ACC112 (cell line): ENCODE results near the gene TSEN54.

Experiments used
- H2AFZ ChIP-seq: fragments of 200-600 bp; sonication (generic); one replicate; pipeline ENCODE4 v1.6.0; 2017; ENCODE audit warnings: antibody characterized with exemption, low read length; ENCODE audit not compliant: unreplicated experiment
- H3K27ac ChIP-seq: fragments of 200-600 bp; sonication (generic); 2 replicates; pipeline ENCODE4 v1.5.1; 2014; ENCODE audit warnings: low read depth, mild to moderate bottlenecking, antibody characterized with exemption, low read length, moderate library complexity
- H3K27me3 ChIP-seq: fragments of 200-600 bp; sonication (generic); 2 replicates; pipeline ENCODE4 v1.6.1; 2014; ENCODE audit warnings: mild to moderate bottlenecking, antibody characterized with exemption, low read length, moderate library complexity, mixed read lengths; ENCODE audit not compliant: insufficient read depth
- H3K36me3 ChIP-seq: fragments of 200-600 bp; sonication (generic); 2 replicates; pipeline ENCODE4 v1.6.1; 2016; ENCODE audit warnings: mild to moderate bottlenecking, antibody characterized with exemption, low read length, moderate library complexity, mixed read lengths; ENCODE audit not compliant: insufficient read depth
- H3K4me1 ChIP-seq: fragments of 200-600 bp; sonication (generic); one replicate; pipeline ENCODE4 v1.6.1; 2016; ENCODE audit warnings: low read length, mixed read lengths; ENCODE audit not compliant: insufficient read depth, unreplicated experiment, control insufficient read depth
- H3K4me3 ChIP-seq: fragments of 200-600 bp; sonication (generic); 2 replicates; pipeline ENCODE4 v1.5.1; 2014; ENCODE audit warnings: mild to moderate bottlenecking, low read depth, low read length
- H3K79me2 ChIP-seq: fragments of 200-600 bp; sonication (generic); one replicate; pipeline ENCODE4 v1.6.0; 2016; ENCODE audit warnings: low read length; ENCODE audit not compliant: control insufficient read depth, unreplicated experiment, insufficient read depth

TSEN54 gene

DNA sequence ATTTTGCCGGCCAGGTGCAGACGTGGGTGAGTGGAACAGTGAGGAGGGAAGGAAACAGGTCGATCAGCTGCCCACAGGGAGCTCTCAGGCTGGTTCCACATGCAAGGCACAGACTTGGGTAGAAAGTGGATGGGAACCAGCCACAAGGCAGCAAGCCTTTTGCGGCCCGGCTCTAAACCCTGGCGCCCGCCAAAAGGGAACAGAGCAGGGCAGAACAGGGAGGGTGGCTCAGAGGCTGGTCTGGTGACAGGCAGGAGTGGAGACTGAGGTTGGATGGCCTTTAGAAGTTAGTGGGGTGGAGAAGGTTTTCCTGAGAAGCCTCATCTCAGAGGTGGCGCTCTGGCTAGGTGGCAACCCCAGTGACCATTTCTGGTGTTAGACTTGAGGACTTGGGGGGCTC lies 19.5 kb downstream of the TSEN54 start:
- Histone ChIP-seq H3K4me3 (no peak overlapping the region), H2AFZ (no peak overlapping the region), H3K36me3 (no peaks in the 10 kb centered on the region), H3K4me1 (no peaks in the 10 kb centered on the region), H3K27ac (no peak overlapping the region), H3K27me3 (no peaks in the 10 kb centered on the region; the same call in 1 of the 2 replicates), H3K79me2 (no peaks in the 10 kb centered on the region)

GRCh38 chr17:75536366-75536765 lies 20.0 kb downstream of the TSEN54 start:
- Histone ChIP-seq H2AFZ (no peak overlapping the region), H3K27ac (no peak overlapping the region), H3K4me1 (no peaks in the 10 kb centered on the region), H3K4me3 (no peak overlapping the region), H3K27me3 (no peaks in the 10 kb centered on the region; the same call in 1 of the 2 replicates), H3K36me3 (no peaks in the 10 kb centered on the region), H3K79me2 (no peaks in the 10 kb centered on the region)

- H2AFZ ChIP-seq, result no peak overlapping the region
- no peak overlapping the region for H3K27ac ChIP-seq
- H3K4me1 ChIP-seq, result no peaks in the 10 kb centered on the region
- no peaks in the 10 kb centered on the region for H3K79me2 ChIP-seq
- no peaks in the 10 kb centered on the region for H3K36me3 ChIP-seq
- no peak overlapping the region for H3K4me3 ChIP-seq
- H3K27me3 ChIP-seq, result no peaks in the 10 kb centered on the region; the same call in 1 of the 2 replicates
Observed at GRCh38 chr17:75539967-75540729, 23.8 kb downstream of the TSEN54 start.

- no peaks in the 10 kb centered on the region; the same call in 1 of the 2 replicates for H3K27me3 ChIP-seq
- H3K79me2 ChIP-seq, result no peaks in the 10 kb centered on the region
Observed at GRCh38 chr17:75540923-75541503, 24.7 kb downstream of the TSEN54 start.

DNA sequence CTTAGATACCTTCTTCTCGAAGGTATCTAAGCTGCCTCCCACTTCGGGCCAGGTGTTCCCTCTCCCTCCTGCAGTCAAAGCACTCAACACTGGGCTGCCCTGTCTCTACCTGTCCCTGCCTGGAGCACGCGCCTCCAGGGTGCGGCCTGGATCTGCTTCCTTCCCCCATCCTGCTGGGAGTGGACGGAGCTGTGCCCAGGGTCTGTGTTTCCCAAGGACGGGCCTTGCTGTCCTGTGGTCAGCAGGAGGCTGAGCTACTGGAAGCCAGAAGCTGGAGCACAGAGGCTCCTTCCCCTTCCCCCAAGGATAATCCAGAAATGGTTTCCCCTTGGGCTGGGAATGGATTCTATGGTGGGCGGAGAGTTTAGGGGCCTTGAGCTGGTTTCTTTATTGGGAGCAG lies 25.9 kb downstream of the TSEN54 start:
- no peaks in the 10 kb centered on the region; the same call in 1 of the 2 replicates for H3K27me3 ChIP-seq

More at GRCh38 chr17:75540923-75541503, 24.7 kb downstream of the TSEN54 start:
- no peaks in the 10 kb centered on the region for H3K4me1 ChIP-seq
- H3K27ac ChIP-seq, result no peak overlapping the region
- no peak overlapping the region for H3K4me3 ChIP-seq
- H2AFZ ChIP-seq, result no peak overlapping the region
- H3K36me3 ChIP-seq, result no peaks in the 10 kb centered on the region

DNA sequence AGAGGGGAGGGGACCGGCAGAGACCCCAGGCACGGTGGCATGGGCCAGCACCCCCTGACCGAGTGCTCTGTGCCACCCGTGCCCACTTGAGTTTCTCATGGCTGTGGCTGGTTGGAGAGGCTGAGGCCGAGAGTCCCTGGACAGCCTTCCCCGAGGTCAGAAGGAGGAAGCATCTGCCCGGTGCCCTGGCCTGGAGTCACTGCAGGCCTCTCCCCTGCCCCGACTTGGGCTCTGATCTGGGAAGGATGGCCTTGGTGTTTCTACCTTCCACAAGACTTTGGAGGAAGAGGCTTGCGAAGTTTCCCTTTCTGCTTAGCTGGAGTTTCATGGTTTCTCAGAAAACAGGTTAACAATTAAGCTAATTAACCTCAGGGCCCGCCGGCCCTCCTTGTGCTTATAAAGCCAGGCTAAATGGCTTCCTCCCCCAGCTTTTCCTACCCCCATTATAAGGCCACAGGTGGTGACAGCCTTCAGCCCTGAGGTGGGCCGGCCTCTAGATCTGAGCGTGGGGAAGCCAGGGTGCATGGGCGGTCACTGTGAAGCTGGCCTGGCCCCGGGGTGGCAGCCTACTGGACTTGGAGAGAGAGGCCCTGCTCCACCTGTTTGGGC lies 26.5 kb downstream of the TSEN54 start:
- no peaks in the 10 kb centered on the region for H3K36me3 ChIP-seq
- no peaks in the 10 kb centered on the region for H3K4me1 ChIP-seq
- no peaks in the 10 kb centered on the region; the same call in 1 of the 2 replicates for H3K27me3 ChIP-seq
- no peak overlapping the region for H2AFZ ChIP-seq
- H3K79me2 ChIP-seq, result no peaks in the 10 kb centered on the region
- H3K27ac ChIP-seq, result no peak overlapping the region
- no peak overlapping the region for H3K4me3 ChIP-seq

More for the DNA sequence above, 25.9 kb downstream of the TSEN54 start:
- Histone ChIP-seq H3K4me3 (no peak overlapping the region), H3K4me1 (no peaks in the 10 kb centered on the region), H2AFZ (no peak overlapping the region), H3K27ac (no peak overlapping the region), H3K79me2 (no peaks in the 10 kb centered on the region), H3K36me3 (no peaks in the 10 kb centered on the region)

- Histone ChIP-seq H3K27ac (no peak overlapping the region), H3K27me3 (no peaks in the 10 kb centered on the region; the same call in 1 of the 2 replicates), H2AFZ (no peak overlapping the region), H3K4me3 (no peak overlapping the region), H3K4me1 (no peaks in the 10 kb centered on the region), H3K79me2 (no peaks in the 10 kb centered on the region), H3K36me3 (no peaks in the 10 kb centered on the region)
Observed at GRCh38 chr17:75544250-75544649, 27.9 kb downstream of the TSEN54 start.

DNA sequence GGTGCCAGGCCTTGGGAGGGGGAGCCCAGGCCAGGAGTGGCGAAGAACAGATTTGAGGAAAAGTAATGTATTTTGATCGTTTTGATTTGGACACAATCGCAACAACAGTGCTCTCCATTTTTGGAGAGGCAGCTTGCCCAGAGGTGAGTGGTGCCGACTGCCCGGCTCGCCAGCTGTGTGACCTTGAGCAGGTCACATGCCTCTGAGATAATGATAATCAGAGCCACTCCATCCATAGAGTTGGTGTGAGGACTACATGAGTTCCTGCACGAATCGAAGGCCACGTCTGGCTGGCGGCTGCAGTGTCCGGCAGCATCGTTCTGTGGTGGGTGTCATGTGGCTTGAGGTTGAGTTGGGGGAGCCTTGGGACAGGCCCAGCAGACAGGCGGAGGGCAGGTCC lies 29.9 kb downstream of the TSEN54 start:
- Histone ChIP-seq H3K79me2 (no peaks in the 10 kb centered on the region), H2AFZ (no peak overlapping the region), H3K27me3 (no peaks in the 10 kb centered on the region), H3K27ac (no peak overlapping the region), H3K4me1 (no peaks in the 10 kb centered on the region), H3K4me3 (no peak overlapping the region), H3K36me3 (no peaks in the 10 kb centered on the region)

GRCh38 chr17:75547091-75547490 lies 30.8 kb downstream of the TSEN54 start:
- no peaks in the 10 kb centered on the region for H3K27me3 ChIP-seq
- H3K4me3 ChIP-seq, result no peak overlapping the region
- H3K27ac ChIP-seq, result no peak overlapping the region
- no peaks in the 10 kb centered on the region for H3K4me1 ChIP-seq
- no peak overlapping the region for H2AFZ ChIP-seq
- H3K79me2 ChIP-seq, result no peaks in the 10 kb centered on the region
- H3K36me3 ChIP-seq, result no peaks in the 10 kb centered on the region

DNA sequence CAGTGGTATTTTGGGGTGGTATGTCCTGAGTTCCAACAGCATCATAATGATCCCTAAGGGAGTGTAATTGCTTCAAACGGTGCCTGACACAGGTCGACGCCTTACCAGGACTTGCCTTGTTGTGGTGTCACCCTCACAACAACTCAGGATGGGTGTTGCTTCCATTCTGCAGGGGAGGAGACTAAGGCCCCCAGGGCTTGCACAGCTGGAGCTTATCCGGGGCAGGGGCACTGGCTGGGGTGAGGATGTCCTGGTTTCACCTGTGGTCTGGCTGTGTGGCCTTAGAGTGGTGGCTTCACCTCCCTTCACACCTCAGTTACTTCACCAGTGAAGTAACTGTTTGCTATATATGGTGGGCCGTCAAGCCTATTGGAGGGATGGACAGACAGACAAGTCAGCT lies 32.5 kb downstream of the TSEN54 start:
- no peak overlapping the region for H3K27ac ChIP-seq
- H3K27me3 ChIP-seq, result no peaks in the 10 kb centered on the region
- no peaks in the 10 kb centered on the region for H3K4me1 ChIP-seq
- H2AFZ ChIP-seq, result no peak overlapping the region
- no peaks in the 10 kb centered on the region for H3K79me2 ChIP-seq
- no peak overlapping the region for H3K4me3 ChIP-seq
- H3K36me3 ChIP-seq, result no peaks in the 10 kb centered on the region
